ENCODE results near the gene CHRNA1. TPM values are rescaled to one million over a fixed set of nuclear protein-coding genes. Genes with fewer than 3 reads are reported as not detected.

The CHRNA1 gene
- total RNA-seq, 3 donors from 2014 or later: 0.76 to 2.6 (median 1.4) TPM

DNA sequence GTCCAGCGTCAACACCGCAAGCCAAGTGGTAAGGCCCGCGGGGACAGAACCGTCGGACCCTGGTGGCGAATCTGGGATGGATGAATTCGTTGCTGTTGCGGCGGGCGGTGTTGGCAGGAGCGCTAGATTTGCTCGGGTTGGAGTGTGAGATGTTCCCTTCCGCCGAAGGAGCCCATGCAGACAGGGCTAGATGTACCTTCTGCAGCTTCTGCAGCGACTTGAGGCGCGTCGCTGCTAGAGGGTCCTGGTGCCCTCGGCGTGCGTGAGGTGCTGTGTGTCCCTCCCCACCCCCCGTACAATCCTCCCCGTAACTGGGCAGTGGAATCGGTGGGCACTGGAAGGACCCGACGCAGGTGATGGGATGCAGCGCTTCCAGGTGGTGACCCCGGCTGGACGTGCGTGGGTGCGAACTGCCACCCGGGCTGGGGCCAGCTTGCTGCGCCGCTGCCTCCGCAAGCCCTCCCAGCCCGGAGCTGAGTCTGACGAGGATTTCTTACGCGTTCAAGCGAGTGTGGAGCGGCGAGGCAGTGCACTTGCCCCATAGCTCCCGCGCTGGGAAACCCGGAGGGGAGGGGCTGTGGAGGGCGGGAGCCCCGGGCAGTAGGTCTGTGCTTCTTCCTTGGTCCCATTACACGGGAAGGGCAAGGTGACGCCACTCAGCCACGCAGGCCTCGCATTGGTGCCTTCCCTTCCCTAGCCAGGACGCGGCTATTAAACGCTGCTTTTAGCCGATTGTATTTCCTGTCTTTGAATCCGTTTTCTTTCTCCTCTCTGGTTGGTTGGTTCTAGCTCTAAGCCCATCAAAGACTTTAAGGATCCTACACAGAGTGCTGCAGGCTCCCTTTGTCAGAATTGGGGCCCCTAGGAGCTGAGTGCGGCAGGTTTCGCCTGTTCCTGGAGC is 34.2 kb downstream of the CHRNA1 start:
- intact Hi-C loops (cut with DNase I, micrococcal nuclease): no loop called here
- DNase-seq (no peak), ATAC-seq (peak; percentile 48)
- Histone ChIP-seq H3K4me1 (ENCODE audit: low read depth) (no peaks in the 10 kb centered on the region), H3K9me3 (no peaks in the 10 kb centered on the region), H3K4me3 (no peak overlapping the region), H3K36me3 (ENCODE audit: low read depth) (no peaks in the 10 kb centered on the region)
- TF ChIP-seq CTCF (IDR thresholded peaks at IDR 0.05): no peak

DNA sequence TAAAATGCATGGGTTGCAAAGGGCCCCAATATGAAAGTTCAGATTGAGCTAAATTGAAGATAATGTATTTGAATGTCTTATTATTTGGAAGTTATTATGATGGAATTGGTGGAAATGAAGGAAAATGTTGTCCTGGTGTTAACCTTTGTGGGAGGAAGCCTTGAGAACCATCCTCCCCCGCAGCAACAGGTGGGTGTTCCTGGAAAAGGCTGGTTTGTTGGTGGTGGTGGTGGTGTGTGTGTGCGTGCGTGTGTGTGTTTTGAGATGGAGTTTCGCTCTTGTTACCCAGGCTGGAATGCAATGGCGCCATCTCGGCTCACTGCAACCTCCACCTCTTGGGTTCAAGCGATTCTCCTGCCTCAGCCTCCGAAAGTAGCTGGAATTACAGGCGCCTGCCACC is 36.2 kb downstream of the CHRNA1 start:
- Histone ChIP-seq H3K36me3 (ENCODE audit: low read depth) (no peaks in the 10 kb centered on the region), H3K4me3 (no peak overlapping the region), H3K4me1 (ENCODE audit: low read depth) (no peaks in the 10 kb centered on the region), H3K9me3 (no peaks in the 10 kb centered on the region)
- intact Hi-C loops (cut with DNase I, micrococcal nuclease): no loop called here
- no peak for TF ChIP-seq CTCF (IDR thresholded peaks at IDR 0.05)
- ATAC-seq: no peak
- no peak for DNase-seq

DNA sequence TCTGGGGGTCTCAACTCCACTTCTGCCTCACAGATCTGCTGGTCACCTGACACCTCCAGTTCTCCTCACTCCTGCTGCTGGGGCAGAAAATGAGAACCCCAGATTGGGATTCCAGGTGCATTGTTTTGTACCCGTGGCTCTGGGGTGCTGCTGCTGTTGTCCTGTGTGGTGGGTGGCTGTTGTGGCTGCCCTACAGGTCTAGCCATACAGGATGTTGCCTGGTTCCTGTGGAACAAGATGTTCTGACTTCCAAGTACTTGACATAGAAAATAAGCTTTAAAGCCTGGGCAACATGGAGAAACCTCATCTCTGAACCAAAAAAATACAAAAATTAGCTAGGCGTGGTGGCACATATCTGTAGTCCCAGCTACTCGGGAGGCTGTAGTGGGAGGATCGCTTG is 38.1 kb downstream of the CHRNA1 start:
- DNase-seq: no peak
- no peaks in the 10 kb centered on the region for H3K36me3 ChIP-seq (ENCODE audit: low read depth)
- no peaks in the 10 kb centered on the region for H3K4me1 ChIP-seq (ENCODE audit: low read depth)
- no peak for ATAC-seq
- intact Hi-C loops (cut with DNase I, micrococcal nuclease): no loop called here
- TF ChIP-seq CTCF (IDR thresholded peaks at IDR 0.05): no peak
- no peaks in the 10 kb centered on the region for H3K9me3 ChIP-seq
- H3K4me3 ChIP-seq: no peak overlapping the region

GRCh38 chr2:174722942-174723592 is 41.2 kb downstream of the CHRNA1 start:
- DNase-seq: no peak
- peak; percentile 79 for ATAC-seq
- intact Hi-C loops (cut with DNase I, micrococcal nuclease): no loop called here
- H3K36me3 ChIP-seq (ENCODE audit: low read depth): no peaks in the 10 kb centered on the region
- no peaks in the 10 kb centered on the region for H3K4me1 ChIP-seq (ENCODE audit: low read depth)
- no peak overlapping the region for H3K4me3 ChIP-seq
- TF ChIP-seq CTCF (IDR thresholded peaks at IDR 0.05): no peak
- H3K9me3 ChIP-seq: no peaks in the 10 kb centered on the region

GRCh38 chr2:174719016-174719415 is 45.3 kb downstream of the CHRNA1 start:
- no peak for DNase-seq
- no peaks in the 10 kb centered on the region for H3K4me1 ChIP-seq (ENCODE audit: low read depth)
- H3K4me3 ChIP-seq: no peak overlapping the region
- ATAC-seq: no peak
- TF ChIP-seq CTCF (IDR thresholded peaks at IDR 0.05): no peak
- H3K36me3 ChIP-seq (ENCODE audit: low read depth): no peaks in the 10 kb centered on the region
- intact Hi-C loops (cut with DNase I, micrococcal nuclease): no loop called here
- no peaks in the 10 kb centered on the region for H3K9me3 ChIP-seq
